ENCODE results near the gene TUBA3D.
"Not testable (repeated sequence)": the region's sequence is repeated elsewhere in the genome, so short reads cannot be mapped to it uniquely, and the experiment has no call there.

GRCh38 chr2:131490616-131491468, 14.9 kb downstream of the TUBA3D start:
- TF ChIP-seq, protein P1, sequence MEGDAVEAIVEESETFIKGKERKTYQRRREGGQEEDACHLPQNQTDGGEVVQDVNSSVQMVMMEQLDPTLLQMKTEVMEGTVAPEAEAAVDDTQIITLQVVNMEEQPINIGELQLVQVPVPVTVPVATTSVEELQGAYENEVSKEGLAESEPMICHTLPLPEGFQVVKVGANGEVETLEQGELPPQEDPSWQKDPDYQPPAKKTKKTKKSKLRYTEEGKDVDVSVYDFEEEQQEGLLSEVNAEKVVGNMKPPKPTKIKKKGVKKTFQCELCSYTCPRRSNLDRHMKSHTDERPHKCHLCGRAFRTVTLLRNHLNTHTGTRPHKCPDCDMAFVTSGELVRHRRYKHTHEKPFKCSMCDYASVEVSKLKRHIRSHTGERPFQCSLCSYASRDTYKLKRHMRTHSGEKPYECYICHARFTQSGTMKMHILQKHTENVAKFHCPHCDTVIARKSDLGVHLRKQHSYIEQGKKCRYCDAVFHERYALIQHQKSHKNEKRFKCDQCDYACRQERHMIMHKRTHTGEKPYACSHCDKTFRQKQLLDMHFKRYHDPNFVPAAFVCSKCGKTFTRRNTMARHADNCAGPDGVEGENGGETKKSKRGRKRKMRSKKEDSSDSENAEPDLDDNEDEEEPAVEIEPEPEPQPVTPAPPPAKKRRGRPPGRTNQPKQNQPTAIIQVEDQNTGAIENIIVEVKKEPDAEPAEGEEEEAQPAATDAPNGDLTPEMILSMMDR (conservative IDR thresholded peaks at IDR 0.05 in 1 of 2, IDR thresholded peaks at IDR 0.05 in 1 of 2; ENCODE audit: low read depth in 1 of 2, low read length in 2 of 2): not testable (repeated sequence)
- not testable (repeated sequence) for TF ChIP-seq EZH2 (IDR thresholded peaks at IDR 0.05; ENCODE audit: low read length, missing control alignments)

All from fibroblast of lung (primary cell).